GM19239 (cell line): Measurements from ENCODE around the gene ATP2B2.
"Not testable (repeated sequence)": the region's sequence is repeated elsewhere in the genome, so short reads cannot be mapped to it uniquely, and the experiment has no call there.

ENCODE experiments used
- DNase-seq: peaks from one replicate; pipeline ENCODE4 v3.0.0; 2011; ENCODE audit warnings: low spot score; ENCODE audit not compliant: insufficient read length
- FAIRE-seq: peaks from 2 replicates; lab custom pipeline; 2011; peaks lifted over from hg19 to GRCh38; lab: Jason Lieb, UNC

The ATP2B2 gene

GRCh38 chr3:10319251-10319650 lies 186.1 kb downstream of the ATP2B2 start:
- FAIRE-seq = no peak
- DNase-seq = no peak

- FAIRE-seq (no peak), DNase-seq (no peak)
Measured at GRCh38 chr3:10317961-10318350, 187.4 kb downstream of the ATP2B2 start.

GRCh38 chr3:10317311-10317960 lies 187.9 kb downstream of the ATP2B2 start:
- DNase-seq (no peak), FAIRE-seq (no peak)

GRCh38 chr3:10315771-10316344 lies 189.5 kb downstream of the ATP2B2 start:
- DNase-seq (no peak), FAIRE-seq (no peak)

- FAIRE-seq (no peak), DNase-seq (no peak)
Measured at GRCh38 chr3:10315101-10315500, 190.3 kb downstream of the ATP2B2 start.

- no peak for DNase-seq
Measured at GRCh38 chr3:10312861-10313260, 192.5 kb downstream of the ATP2B2 start.

GRCh38 chr3:10312391-10312790 lies 193.0 kb downstream of the ATP2B2 start:
- DNase-seq = no peak
- no peak for FAIRE-seq

More at GRCh38 chr3:10312861-10313260, 192.5 kb downstream of the ATP2B2 start:
- no peak for FAIRE-seq

- DNase-seq (no peak), FAIRE-seq (no peak)
Measured at GRCh38 chr3:10311710-10312109, 193.7 kb downstream of the ATP2B2 start.

GRCh38 chr3:10310578-10310977 lies 194.8 kb downstream of the ATP2B2 start:
- DNase-seq (no peak), FAIRE-seq (no peak)

- DNase-seq (no peak), FAIRE-seq (no peak)
Measured at GRCh38 chr3:10309736-10310135, 195.7 kb downstream of the ATP2B2 start.

- no peak for DNase-seq
- no peak for FAIRE-seq
Measured at GRCh38 chr3:10308678-10309077, 196.7 kb downstream of the ATP2B2 start.

- no peak for FAIRE-seq
- no peak for DNase-seq
Measured at GRCh38 chr3:10306156-10306555, 199.2 kb downstream of the ATP2B2 start.

- DNase-seq (no peak), FAIRE-seq (no peak)
Measured at GRCh38 chr3:10305331-10305902, 200.0 kb downstream of the ATP2B2 start.

GRCh38 chr3:10304905-10305304 lies 200.5 kb downstream of the ATP2B2 start:
- FAIRE-seq (no peak), DNase-seq (no peak)

- FAIRE-seq = no peak
- DNase-seq = no peak
Measured at GRCh38 chr3:10303785-10304184, 201.6 kb downstream of the ATP2B2 start.

GRCh38 chr3:10303105-10303504 lies 202.3 kb downstream of the ATP2B2 start:
- DNase-seq (no peak), FAIRE-seq (no peak)

- no peak for DNase-seq
Measured at GRCh38 chr3:10300087-10300486, 205.3 kb downstream of the ATP2B2 start.

GRCh38 chr3:10299679-10300078 lies 205.7 kb downstream of the ATP2B2 start:
- FAIRE-seq (peak; percentile 35), DNase-seq (peak; percentile 39)

More at GRCh38 chr3:10300087-10300486, 205.3 kb downstream of the ATP2B2 start:
- no peak for FAIRE-seq

GRCh38 chr3:10299175-10299574 lies 206.2 kb downstream of the ATP2B2 start:
- FAIRE-seq (no peak), DNase-seq (no peak)

GRCh38 chr3:10298064-10298463 lies 207.3 kb downstream of the ATP2B2 start:
- not testable (repeated sequence) for FAIRE-seq, DNase-seq

- no peak for DNase-seq
- no peak for FAIRE-seq
Measured at GRCh38 chr3:10294030-10294586, 211.3 kb downstream of the ATP2B2 start.
